ENCODE data around the gene UCK1.

- TF ChIP-seq CTCF (IDR thresholded peaks at IDR 0.05) (no peak), POLR2A (IDR thresholded peaks at IDR 0.05) (no peak)
Measured at GRCh38 chr9:131483319-131484050, 47.6 kb downstream of the UCK1 start.

All from lower leg skin (tissue), 3 donors.